GM12872 (cell line): ENCODE measurements around the gene N4BP2.

ENCODE experiments used
- TF ChIP-seq, protein P1 (sequence below): IDR thresholded peaks from 3 replicates; pipeline ENCODE4 v1.5.1; 2011; ENCODE audit warnings: low read depth, mild to moderate bottlenecking, low read length, moderate library complexity; ENCODE audit not compliant: insufficient read depth

The N4BP2 gene

DNA sequence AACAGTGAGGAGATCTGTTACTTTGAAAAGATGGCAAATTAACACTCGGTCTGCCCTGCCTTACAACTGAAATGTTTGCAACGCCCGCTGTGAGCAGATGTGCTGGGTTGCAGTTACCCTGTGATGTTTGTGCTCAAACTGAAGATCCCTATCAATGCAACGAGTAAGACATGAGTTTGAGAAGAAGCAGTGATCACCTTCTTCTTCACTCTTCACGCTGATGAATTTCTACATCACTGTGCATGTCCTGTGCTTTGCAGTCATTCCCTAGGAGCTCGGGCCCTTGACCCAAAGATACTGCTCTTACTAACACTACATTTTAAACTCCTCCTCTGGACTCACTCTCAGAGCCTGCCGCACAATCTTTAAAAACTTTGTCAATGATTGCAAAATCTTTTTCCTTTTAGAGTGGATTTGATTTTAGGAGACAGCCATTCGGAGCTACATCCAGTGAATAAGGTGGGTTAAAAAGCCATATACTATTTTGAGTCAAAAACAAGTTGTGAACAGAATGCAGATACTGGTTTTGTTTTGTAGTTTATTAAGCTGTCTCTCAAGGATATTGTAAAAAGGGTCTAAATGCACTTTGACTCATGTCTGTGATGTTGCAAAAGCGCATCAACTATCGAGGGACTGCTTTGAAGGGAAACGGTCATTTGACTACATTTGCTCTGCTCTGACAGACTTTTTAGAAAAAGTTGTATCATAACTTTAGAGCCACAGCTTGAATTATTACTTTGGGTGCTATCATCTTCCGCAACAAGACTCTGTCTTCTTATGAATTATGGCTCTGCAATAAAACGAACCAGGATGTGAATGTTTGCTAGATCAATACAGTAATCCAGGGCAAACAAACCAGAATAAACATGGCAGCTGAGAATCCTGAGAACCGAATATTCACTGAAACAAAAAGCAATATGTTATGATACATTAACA lies 134.5 kb downstream of the N4BP2 start:
- TF ChIP-seq, protein P1, sequence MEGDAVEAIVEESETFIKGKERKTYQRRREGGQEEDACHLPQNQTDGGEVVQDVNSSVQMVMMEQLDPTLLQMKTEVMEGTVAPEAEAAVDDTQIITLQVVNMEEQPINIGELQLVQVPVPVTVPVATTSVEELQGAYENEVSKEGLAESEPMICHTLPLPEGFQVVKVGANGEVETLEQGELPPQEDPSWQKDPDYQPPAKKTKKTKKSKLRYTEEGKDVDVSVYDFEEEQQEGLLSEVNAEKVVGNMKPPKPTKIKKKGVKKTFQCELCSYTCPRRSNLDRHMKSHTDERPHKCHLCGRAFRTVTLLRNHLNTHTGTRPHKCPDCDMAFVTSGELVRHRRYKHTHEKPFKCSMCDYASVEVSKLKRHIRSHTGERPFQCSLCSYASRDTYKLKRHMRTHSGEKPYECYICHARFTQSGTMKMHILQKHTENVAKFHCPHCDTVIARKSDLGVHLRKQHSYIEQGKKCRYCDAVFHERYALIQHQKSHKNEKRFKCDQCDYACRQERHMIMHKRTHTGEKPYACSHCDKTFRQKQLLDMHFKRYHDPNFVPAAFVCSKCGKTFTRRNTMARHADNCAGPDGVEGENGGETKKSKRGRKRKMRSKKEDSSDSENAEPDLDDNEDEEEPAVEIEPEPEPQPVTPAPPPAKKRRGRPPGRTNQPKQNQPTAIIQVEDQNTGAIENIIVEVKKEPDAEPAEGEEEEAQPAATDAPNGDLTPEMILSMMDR, result no peak

DNA sequence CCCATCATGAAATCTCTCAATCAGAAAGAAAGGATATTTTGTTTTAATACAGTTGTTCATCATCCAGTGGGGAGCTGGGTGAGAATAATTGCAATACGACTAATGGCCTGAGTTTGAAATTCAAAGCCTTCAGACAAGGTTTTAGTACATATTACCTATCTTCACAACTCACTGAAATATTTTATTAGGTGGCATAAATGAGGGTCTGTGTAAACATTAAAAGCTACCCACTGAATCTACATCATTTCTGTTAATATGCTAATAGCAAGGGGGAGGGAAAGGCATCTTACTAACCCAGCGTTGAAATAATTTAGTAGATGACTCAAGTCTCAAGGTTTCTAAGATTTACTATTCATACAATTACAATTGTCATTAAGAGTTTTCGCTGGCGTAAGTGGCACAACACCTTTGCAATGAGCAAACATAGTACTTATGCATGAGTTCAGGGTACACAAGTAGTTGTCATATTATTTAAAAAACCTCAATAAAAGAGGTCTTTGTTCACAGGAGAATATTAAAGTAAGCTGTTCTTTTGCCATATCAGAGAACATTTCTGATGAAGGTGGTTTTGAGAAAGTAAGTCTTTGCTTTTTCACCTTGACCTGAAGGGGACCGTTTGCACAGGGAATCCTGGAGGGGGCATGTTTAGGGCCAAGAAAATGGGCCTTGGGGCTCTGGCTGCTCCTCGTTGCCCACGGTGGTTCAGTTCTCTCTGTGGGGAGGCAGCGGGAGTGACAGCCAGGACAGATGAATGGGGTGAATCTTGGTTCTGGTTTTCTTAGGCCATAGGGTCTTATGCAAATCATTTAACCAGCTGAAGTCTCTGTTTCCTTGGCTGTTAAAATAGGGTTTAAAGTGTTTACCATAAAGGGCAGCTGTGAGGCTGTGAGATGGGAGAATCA lies 135.7 kb downstream of the N4BP2 start:
- TF ChIP-seq, protein P1, result no peak; the same call in 2 of the 3 replicates

DNA sequence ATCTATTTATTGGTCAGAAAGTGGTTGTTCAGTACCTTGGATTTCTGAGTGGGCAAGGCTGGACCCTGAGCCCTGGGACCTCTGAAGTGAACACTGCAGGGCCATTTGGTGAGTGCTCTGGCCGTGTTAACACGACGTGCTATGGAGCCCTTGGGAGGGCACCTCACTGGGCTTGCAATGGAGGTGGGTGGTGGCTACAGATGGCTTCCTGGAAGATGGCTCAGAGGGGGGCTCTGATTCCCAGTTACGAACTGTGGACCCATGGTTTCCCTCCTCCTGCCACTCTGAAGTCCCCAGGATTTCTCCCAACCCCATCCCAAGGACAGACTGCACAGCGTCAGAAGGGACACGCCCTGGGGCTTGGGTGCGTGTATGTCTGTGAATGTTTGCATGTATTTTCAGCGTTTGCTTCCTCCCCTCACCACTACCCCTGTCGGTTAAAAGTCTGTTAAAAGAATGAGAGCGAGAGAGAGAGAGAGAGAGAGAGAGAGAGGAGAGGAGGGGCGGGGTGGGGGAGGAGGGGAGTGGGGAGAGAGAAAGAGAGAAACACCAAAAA lies 136.4 kb downstream of the N4BP2 start:
- TF ChIP-seq, protein P1, result no peak

DNA sequence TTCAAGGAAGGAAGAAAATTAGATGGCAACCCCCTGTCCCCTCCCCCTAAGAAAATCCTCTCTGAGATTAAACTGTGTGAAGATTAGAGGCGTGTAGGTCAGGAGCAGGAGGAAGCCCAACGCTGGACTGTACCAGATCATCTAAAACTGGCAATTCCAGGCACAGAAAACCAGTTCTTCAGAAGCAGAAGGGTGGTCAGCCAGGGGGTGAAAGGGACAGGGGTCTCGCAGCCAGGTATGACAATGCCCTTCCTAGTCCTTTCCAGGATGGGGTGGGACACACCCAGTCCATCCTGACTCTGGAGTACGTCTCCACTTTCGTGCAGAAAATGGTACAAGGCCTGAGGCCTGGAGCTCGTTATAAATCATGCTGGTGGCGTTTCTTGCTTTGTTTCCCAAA lies 136.9 kb downstream of the N4BP2 start:
- TF ChIP-seq, protein P1, result no peak

DNA sequence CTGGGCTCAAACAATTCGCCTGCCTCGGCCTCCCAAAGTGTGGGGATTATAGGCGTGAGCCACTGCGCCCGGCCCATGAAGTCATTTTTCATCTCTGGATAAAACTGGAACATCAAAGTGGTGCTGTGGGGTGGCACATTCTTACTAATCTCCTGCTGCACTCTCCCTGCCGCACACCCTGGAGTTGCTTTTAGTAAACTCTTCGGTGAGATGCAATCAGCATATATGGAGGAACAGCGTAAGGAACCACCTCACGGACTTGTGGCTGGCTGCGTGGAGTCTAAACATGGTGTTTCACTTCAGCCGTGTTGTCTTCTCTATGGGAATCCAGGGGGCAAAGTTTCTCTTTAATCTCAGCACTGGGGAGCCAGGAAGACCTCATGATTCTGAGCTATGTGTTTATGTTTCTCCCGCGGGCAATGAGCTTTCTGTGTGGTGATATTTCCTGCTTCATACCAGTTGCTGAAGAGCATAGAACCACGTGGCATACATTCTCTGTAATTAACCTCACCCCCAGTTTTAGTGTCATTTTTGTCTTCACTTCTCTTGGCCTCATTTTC lies 138.0 kb downstream of the N4BP2 start:
- TF ChIP-seq, protein P1, result no peak

DNA sequence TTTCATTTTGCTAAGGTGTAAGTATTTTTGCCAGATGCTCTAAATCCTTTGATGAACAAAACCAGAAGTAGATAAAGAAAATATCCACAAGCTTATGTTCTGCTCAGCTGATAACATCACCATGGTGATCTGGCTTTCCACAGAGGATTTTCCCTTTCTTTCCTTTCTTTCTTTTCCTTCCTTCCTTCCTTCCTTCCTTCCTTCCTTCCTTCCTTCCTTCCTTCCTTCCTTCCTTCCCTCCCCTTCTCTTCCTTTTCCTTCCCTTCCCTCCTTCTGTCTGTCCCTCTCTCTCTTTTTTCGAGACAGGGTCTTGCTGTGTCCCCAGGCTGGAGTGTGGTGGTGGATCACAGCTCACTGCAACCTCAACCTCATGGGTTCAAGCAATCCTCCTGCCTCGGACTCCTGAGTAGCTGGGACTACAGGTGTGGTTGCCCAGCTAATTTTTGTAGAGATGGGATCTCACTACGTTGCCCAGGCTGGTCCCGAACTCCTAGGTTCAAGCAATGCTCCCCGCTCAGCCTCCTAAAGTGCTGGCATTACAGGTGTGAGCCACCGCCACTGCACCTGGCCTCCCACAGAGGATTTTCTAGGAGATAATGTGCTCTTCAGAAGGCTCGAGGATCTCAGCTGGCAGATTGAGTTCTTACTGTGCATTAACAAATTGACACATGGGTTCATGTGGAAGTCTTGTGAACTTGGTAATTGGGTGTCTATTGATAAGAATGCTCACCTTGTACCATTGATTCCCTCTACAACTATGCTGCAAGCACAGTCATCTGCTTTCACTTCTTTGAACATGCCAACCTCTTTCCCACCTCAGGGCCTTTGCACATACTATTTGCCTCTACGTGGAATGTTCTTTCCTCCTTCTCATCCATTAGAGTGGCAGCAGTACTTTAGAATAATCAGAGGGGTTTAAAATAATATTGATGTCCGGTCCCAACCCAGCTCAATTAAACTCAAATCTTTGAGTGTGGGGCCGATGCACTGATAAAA lies 138.8 kb downstream of the N4BP2 start:
- TF ChIP-seq, protein P1, result no peak
